ENCODE measurements around the gene TBC1D14.

- TF ChIP-seq CTCF (conservative IDR thresholded peaks at IDR 0.05; ENCODE audit: low read depth, low read length) (no peak), POLR2A (IDR thresholded peaks at IDR 0.05; ENCODE audit: low read depth, low read length) (no peak), MAZ (IDR thresholded peaks at IDR 0.05; ENCODE audit: borderline replicate concordance, low read depth, low read length) (no peak), USF2 (IDR thresholded peaks at IDR 0.05; ENCODE audit: low read depth, low read length) (no peak), SMC3 (IDR thresholded peaks at IDR 0.05; ENCODE audit: low read depth, low read length) (no peak), RCOR1 (IDR thresholded peaks at IDR 0.05; ENCODE audit: insufficient replicate concordance, low read length) (no peak), RFX5 (IDR thresholded peaks at IDR 0.05; ENCODE audit: low read depth, low read length) (no peak), MXI1 (IDR thresholded peaks at IDR 0.05; ENCODE audit: borderline replicate concordance, low read depth, low read length) (no peak), FOS (IDR thresholded peaks at IDR 0.05; ENCODE audit: low read depth, low read length) (no peak), ELK1 (IDR thresholded peaks at IDR 0.05; ENCODE audit: borderline replicate concordance, low read depth, low read length) (no peak), MAFK (IDR thresholded peaks at IDR 0.05; ENCODE audit: low read depth, low read length) (no peak), RAD21 (IDR thresholded peaks at IDR 0.05; ENCODE audit: low read length) (no peak), CEBPB (IDR thresholded peaks at IDR 0.05; ENCODE audit: low read depth, low read length) (no peak)
Observed at GRCh38 chr4:7076696-7077082, 167.1 kb downstream of the TBC1D14 start.
